ENCODE results near the gene MED31.
A peak's percentile ranks its signal among the peaks of the same experiment; 100 is the strongest.
"Not testable (repeated sequence)": the region's sequence is repeated elsewhere in the genome, so short reads cannot be mapped to it uniquely, and the experiment has no call there.

Gene MED31

GRCh38 chr17:6651354-6651918 is at the start of gene MED31, which contains the start of gene C17orf100:
TSS of gene MED31 (minus strand) at chr17:6651605. CDS start at chr17:6651528, 77 bp downstream.
TSS of gene C17orf100 (plus strand) at chr17:6651762. CDS start at chr17:6651914, 152 bp downstream.
- DNase-seq: peak; percentile 98

DNA sequence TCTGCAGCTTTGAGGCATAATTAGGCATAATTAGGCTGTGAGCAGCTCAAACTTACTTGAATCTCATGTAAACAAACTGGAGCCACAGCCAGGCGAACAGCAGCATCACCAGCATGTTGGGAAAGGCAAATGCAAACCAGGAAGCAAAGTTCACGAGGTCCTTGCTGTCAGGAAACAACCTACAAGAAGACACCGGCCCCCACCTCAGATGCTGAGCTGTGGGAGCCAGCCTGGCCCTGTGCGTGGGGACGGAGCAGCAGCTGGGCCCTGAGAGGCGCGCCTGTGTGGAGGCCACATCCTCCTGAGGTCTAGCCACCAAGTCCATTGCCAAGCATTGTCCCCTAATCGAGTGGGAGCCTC is 49.5 kb upstream of the MED31 start:
- DNase-seq: no peak

- DNase-seq: no peak
These were observed 48.9 kb upstream of the MED31 start for GRCh38 chr17:6699997-6700947.

DNA sequence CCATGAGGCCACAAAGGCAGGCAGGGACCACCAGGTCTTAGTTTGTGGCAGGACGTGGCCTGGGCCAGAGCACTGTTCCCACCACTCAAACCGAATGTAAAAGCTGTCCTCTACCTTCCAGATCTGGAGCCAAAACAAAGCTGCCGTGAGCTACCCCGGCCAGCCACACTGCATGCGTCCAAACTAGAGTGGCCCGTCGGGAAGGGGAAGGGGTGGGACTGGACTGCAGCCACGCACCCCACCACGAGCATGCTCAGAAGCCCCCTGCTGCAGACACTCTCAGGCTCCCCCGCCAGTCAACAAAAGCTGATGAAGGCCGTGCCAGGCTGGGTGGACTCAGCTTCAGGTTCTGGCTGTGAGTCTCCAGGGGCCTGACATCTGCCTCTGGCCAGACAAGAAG is 46.6 kb upstream of the MED31 start:
- DNase-seq: no peak

- no peak for DNase-seq
These were observed 45.5 kb upstream of the MED31 start for GRCh38 chr17:6696906-6697305.

- no peak for DNase-seq
These were observed 44.2 kb upstream of the MED31 start for GRCh38 chr17:6695565-6695964.

GRCh38 chr17:6695051-6695450 is 43.6 kb upstream of the MED31 start:
- no peak for DNase-seq

GRCh38 chr17:6691958-6692357 is 40.6 kb upstream of the MED31 start:
- DNase-seq: not testable (repeated sequence)

DNA sequence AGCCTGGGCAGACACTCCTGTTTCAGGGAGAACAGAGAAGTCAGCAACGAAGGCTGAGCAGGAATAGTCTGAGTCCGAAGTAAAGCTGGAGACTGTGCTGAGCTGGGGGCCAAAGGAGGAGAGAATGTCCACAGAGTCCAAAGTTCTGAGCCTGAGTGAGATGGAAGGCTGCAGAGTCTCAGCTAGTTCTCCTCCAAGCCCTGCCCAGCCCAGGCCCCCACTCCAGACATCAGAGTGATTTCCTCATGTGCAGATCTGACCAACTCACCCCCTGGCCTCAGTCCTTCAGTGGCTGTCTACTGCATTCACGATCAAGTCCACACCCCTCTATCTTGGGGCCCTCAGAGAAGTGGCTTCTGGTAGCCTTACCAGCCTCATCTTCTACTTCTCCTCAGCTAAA is 40.1 kb upstream of the MED31 start:
- DNase-seq: no peak

DNA sequence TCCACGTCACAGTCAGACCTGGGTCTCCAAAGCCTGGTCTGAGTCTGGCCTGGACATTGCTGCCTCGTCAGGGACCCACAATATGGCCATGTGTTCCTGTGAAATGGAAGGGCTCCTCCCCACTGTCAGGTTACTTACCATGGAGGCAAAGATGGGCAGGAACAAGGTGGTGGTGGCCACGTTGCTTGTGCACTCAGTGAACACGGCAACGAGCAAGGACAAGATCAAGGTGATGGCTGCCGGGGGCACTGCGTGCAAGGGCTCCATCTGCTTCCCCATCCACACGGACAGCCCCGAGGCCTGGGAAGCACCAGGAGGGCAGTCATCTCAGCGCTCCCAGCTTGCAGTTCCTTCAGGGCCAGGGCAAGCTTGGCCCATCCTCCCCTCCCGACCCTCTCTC is 39.2 kb upstream of the MED31 start:
- no peak for DNase-seq

DNA sequence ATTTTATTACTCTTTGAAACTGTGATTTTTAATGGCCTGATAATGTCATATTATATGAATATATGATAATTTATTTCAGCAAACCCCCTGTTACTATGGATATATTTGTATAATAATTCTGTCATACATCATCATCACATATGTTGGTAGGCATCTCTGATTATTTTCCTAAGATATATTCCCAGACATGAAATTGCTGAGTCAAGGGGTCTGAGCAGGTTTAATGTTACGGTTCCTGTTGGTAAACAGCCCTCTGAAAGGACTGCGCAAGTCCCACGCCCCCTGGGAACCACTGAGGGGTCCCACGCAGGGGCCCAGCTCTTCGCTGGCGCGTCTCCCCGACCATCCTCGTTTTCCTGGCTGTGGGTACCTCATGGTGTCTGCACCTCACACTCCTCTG is 37.5 kb upstream of the MED31 start:
- no peak for DNase-seq

DNA sequence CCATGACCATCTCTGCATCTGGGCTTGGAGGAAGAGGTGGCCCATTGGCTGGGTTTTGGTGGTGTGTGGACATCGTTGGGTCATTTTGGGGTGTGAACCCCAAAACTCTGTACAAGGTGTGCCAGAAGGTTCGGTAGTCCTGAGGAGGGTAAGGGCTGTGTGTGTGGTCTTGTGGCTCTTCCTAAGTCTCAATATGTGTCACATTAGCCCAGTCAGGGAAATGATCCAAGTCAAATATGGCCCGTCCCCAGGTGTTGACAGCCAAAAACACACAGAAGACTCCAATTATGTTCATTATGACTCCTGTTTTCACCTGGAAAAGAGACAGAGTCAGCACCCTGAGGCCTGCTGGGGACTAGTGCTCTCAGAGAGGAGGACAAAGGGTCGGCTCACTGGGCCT is 34.6 kb upstream of the MED31 start:
- DNase-seq: no peak

GRCh38 chr17:6684881-6685767 is 33.7 kb upstream of the MED31 start:
- DNase-seq: no peak

- no peak for DNase-seq
These were observed 33.0 kb upstream of the MED31 start for GRCh38 chr17:6684460-6684783.

DNA sequence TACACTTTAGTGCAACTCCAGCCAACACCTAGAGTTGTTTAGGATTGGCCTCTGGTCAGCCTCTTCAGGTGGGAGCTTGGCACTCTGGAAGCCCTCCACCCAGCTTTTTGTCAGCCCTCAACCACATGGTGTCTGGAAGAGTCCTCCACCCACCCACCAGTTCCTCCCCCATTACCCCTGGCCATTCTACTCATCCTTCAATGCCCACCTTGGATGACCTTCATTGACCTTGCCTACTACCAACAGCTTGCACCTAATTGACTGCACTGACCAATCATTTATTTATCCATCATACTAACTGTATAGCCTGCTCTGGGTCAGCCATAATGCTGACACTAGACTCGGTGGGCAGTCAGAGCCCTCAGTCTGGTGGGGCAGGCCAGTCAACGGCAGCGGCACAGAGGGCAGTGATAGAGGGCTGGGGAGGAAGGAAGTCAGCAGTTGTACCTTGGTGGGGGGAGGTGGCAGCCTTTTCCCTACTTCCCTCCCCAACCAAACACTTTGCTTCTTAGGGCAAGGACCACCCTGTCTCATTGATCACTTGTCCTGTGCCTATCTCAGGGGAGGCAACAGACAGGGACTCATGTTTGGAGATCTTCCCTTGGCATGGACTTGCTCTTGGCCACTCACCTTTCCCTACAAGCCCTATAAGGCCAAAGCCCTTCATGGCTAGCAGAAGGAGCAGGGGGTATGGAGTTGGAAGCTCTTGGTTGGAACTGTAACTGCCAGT is 32.5 kb upstream of the MED31 start:
- no peak for DNase-seq

- DNase-seq: no peak
These were observed 31.8 kb upstream of the MED31 start for GRCh38 chr17:6683081-6683684.

DNA sequence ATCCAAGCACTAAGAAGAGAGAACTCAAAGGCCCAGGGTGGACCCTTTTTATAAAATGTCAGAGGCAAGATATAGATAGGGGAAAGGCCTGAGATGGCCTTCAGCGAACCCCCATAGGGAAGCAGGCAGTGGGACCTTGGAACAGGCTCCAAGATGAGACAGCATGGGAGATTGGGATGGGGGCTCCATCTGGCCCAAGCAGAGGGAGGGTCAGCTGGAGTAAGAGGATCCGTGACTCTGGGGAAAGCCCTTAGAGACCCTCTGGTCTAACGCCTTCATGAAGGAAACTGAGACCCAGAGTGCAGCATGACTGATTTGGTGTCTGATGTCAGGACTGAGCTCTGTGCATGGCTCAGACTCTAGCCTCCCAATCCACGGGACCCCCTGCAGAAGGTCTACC is 30.9 kb upstream of the MED31 start:
- no peak for DNase-seq

DNA sequence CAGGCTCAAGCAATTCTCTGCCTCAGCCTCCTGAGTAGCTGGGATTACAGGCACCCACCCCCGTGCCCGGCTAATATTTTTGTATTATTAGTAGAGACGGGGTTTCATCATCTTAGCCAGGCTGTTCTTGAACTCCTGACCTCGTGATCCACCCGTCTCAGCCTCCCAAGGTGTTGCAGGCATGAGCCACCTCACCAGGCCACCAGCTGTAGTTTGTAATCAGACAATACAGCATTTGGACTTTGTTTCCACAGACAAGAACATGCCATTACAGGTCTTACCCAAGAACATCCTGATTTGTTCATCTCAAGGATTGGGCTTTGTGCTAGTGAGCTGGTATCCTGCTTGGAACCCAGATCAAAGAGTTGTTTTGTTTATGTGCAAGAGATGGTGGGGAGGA is 30.3 kb upstream of the MED31 start:
- DNase-seq: no peak

- no peak for DNase-seq
These were observed 29.8 kb upstream of the MED31 start for GRCh38 chr17:6681176-6681575.

DNA sequence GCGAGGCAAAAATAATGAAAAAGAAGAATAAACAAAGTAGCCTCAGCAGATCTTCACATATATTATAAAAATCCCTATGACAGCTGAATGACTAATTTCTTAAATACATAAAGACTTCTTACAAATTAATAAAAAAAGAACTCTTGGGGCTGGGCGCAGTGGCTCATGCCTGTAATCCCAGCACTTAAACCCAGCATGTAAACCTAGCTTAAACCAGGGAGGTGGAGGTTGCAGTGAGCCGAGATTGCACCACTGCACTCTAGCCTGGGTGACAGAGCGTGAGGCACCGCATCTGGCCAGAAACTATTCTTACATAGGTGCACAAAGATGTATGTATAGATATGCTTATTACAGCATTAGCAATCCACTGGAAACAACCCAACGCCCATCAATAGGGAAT is 27.8 kb upstream of the MED31 start:
- no peak for DNase-seq

- DNase-seq: no peak
These were observed 26.5 kb upstream of the MED31 start for GRCh38 chr17:6677946-6678345.

DNA sequence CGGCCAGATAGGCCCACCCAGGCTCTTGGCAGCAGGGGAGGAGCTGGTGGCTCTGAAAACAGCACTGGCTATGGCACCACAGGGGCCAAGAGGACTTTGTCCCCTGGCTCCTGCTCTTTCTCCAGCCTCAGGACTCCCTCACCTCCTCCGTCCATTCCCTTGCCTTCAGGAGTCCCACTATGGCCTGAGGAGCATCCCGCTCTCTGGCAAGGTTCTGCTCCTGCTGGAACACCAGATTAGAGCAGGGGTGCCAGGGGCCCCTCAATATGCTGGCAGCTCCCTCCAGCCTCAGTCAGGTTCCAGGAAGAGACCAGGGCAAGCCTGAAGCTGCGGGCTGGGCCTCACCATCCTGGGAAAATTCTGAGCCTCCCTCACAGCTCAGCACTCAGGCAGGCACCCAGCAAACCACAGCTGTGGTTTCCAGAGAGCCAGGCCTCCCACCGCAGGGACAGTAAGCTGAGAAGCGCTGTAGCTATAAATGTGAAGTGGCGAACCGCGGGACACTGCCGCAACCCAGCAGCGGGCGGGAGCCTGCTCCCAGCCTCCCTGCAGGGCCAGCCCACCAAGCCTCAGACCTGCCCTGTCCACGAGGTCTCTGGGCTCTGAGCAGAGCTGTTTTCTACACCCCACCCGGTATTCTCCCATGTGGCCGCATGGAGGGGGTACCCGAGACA is 25.9 kb upstream of the MED31 start:
- DNase-seq: peak; percentile 59
